Muscle layer of colon (tissue), 2 donors: ENCODE data around the gene RGS13.
A peak's percentile ranks its signal among the peaks of the same experiment; 100 is the strongest.

Experiments
- H3K27ac ChIP-seq: one replicate; pipeline ENCODE4 v1.7.0; 2013; ENCODE audit warnings: low read depth, mild to moderate bottlenecking, low read length, moderate library complexity
- H3K27me3 ChIP-seq, 2 donors: one replicate each; pipeline ENCODE4 v1.7.0; 2013; ENCODE audit warnings: low read length in 2 of 2, mild to moderate bottlenecking in 2 of 2; ENCODE audit not compliant: insufficient read depth in 2 of 2, control insufficient read depth in 1 of 2
- H3K36me3 ChIP-seq: one replicate; pipeline ENCODE4 v1.7.0; 2013; ENCODE audit warnings: mild to moderate bottlenecking, low read length; ENCODE audit not compliant: insufficient read depth
- H3K4me1 ChIP-seq: one replicate; pipeline ENCODE4 v1.7.0; 2013; ENCODE audit warnings: mild to moderate bottlenecking, low read length; ENCODE audit not compliant: insufficient read depth
- H3K4me3 ChIP-seq, 2 donors: one replicate each; pipeline ENCODE4 v1.7.0; 2013; ENCODE audit warnings: low read length in 2 of 2, low read depth in 1 of 2, mild to moderate bottlenecking in 1 of 2, moderate library complexity in 1 of 2
- H3K9ac ChIP-seq: one replicate; pipeline ENCODE4 v1.7.0; 2013; ENCODE audit warnings: low read length
- H3K9me3 ChIP-seq: one replicate; pipeline ENCODE4 v1.7.0; 2013; ENCODE audit warnings: mild to moderate bottlenecking, low read length
- donor health status: abdominal sarcoma.
- donor health status: Adenocarcinoma of cecum.

The RGS13 gene, protein sequence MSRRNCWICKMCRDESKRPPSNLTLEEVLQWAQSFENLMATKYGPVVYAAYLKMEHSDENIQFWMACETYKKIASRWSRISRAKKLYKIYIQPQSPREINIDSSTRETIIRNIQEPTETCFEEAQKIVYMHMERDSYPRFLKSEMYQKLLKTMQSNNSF

DNA sequence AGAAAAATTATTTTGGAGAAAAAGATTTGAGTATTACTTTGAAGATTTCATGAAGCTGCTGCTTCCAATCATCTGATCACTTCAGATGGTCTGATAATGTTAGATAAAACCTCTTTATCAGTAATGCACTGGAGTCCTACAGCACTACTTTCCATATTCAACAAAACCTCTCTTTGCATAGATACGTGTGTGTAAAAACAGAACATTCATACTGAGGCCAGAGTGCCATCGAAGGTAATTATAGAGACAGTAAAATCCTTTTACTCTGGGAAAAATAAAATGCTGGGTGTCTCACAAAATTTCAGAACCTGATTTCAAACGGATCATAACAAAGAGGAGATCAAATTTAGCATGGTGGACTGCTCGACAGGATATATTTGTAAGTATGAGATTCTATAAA, at the start of gene RGS13:
Gene RGS13 (plus strand): TSS at position 209 of the 400 bp plus-strand sequence. CDS start 8,188 bp downstream, outside the sequence.
- Histone ChIP-seq H3K4me1 (no peaks in the 10 kb centered on the region), H3K9ac (no peak within 1 kb of the TSS), H3K27ac (no peak within 1 kb of the TSS), H3K4me3 (no peak within 1 kb of the TSS), H3K36me3 (no peaks in the 10 kb centered on the region), H3K27me3 (no peaks in the 10 kb centered on the region), H3K9me3 (no peaks in the 10 kb centered on the region)

DNA sequence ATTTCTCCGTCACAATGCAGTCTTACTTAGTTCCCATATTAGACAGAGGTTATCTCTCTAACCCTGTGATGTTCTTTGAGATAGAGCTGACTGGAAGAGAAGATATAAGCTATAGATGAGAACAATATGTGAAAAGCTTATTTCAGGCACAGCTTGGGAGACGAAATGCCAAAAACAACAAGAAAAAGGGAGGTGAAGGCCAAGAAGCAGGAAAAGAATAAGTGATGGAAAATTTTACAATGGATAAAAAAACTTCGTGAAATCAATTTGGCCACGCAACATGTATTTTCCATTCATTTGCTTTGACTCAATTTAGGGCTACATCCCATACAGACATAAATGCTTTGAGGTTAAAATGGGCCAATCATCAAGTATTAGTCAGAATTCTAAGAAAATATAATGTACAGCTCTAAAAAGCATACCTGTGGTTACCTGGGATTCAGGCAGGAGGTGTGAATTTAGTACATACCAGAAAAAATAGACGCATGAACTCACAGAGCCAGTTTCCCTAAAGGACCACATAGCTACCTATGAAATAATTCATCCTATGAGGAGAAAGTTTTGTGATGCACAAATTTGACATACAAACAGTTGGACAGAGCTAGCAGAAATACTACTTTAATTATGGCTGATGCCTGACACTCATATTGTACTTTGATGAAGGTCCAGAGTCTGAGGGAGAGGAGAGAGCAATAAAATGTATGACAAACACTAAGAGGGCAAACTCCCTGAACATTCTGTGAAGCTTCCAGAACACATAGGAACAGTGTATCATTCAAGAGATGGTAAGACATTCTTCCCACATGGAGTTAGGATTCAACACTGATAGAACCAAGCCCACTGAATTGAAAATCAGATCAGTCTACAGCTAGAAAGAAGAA, 48.3 kb upstream of the RGS13 start:
- H3K9me3 ChIP-seq, result no peaks in the 10 kb centered on the region
- no peak overlapping the region for H3K27ac ChIP-seq

DNA sequence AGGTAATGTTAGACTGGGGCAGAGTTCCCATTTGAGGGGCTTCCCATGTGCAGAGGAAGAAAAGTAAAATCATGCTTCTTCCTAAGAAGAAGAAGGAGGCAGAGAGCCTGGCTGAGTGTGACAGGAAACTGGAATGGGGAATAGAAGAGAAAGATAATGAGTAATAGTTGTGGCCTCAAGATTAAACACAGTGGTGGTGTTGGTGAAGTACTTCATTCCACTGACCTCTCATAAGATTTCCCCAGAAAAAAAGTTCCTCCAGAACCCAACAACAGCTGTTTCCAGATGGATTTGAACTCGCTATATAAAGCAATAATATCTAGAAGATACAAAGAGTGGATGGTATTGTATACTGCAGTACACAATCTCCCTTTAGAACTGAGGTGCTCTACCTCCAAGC, 47.4 kb upstream of the RGS13 start:
- peaks cover 34% of the 10 kb centered on the region for H3K4me1 ChIP-seq
- no peak overlapping the region for H3K4me3 ChIP-seq
- no peaks in the 10 kb centered on the region for H3K27me3 ChIP-seq
- no peak overlapping the region for H3K27ac ChIP-seq
- no peaks in the 10 kb centered on the region for H3K9me3 ChIP-seq
- H3K36me3 ChIP-seq, result no peaks in the 10 kb centered on the region
- H3K9ac ChIP-seq, result no peak overlapping the region

More for the DNA sequence above, 48.3 kb upstream of the RGS13 start:
- no peak overlapping the region for H3K9ac ChIP-seq
- no peaks in the 10 kb centered on the region for H3K27me3 ChIP-seq
- H3K4me3 ChIP-seq, result no peak overlapping the region
- H3K4me1 ChIP-seq, result peaks cover 25% of the 10 kb centered on the region
- H3K36me3 ChIP-seq, result no peaks in the 10 kb centered on the region

DNA sequence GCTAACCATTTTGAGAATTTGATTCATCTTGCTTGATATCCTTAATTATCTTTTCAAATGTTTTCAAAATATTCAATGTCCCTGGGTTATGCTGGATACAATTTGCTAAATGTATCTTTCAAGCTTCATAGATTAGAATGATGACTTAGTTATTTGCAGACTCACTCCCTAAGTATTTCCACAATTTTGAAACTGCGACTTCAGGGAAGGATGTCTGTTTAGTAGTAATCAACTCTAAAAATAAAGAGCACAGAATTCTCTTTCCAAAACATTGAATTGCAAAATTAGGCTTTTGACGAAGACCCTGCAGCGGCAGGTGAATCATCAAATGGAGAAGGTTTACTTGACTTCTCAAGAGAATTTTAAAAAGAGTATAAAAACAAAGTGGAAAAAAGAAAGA, 46.1 kb upstream of the RGS13 start:
- H3K4me1 ChIP-seq, result peaks cover 27% of the 10 kb centered on the region
- peak overlapping the region; percentile 19 for H3K27ac ChIP-seq
- no peaks in the 10 kb centered on the region for H3K36me3 ChIP-seq
- H3K4me3 ChIP-seq, result no peak overlapping the region
- H3K27me3 ChIP-seq, result no peaks in the 10 kb centered on the region
- no peak overlapping the region for H3K9ac ChIP-seq
- no peaks in the 10 kb centered on the region for H3K9me3 ChIP-seq

DNA sequence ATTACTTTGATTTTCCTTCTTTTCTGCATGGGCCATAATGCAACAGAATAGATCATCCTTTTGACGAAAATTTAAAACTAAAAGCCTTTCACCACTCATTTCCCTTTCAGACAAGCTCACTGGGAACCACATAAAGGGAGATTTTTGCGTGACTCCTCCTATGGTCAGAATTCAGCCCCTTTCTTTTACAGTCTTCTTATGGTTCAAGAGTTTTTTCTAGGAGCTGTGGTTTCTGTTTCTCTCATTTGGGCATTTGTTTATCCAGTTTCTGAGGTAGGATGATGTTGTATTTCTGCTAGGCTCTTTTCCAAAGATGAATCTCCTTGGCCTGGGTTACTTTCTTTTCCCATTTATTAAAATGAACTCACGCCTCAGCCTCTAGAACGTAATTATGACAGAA, 43.4 kb upstream of the RGS13 start:
- H3K9me3 ChIP-seq, result no peaks in the 10 kb centered on the region
- H3K4me1 ChIP-seq, result peaks cover 15% of the 10 kb centered on the region
- H3K36me3 ChIP-seq, result no peaks in the 10 kb centered on the region
- no peak overlapping the region for H3K4me3 ChIP-seq
- peak overlapping the region; percentile 57 for H3K27ac ChIP-seq
- H3K27me3 ChIP-seq, result no peaks in the 10 kb centered on the region
- no peak overlapping the region for H3K9ac ChIP-seq

DNA sequence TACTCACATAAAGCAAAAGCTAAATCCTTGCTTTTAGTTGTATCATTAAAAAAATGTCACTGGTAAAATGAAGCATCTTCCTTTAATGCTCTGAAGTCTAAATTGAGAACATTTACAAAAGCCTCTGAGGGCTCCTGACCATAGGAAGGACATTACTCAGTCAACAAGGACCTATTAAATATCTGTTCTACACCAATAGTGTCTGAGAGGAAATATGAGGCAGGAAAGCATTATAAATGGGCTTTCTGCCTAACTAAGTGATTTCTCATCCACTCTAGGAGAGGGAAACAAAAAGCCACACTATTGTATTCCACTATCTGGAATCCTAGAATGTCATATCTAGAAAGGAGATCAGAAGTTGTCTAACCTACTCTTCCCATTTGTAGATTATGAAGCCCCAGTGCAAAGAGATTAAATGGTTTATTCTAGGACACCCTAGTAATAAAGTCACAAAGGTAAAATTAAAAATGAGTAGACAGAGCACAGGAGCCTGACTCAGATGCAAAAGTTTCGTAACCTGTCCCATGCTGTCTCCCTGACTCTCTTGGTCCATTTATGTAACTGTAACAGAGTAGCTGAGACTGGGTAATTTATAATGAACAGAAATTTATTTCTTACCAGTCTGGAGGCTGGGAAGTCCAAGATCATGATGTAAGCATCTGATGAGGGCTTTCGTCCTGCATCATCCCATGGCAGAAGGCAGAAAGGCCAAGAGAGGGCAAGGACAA, 42.8 kb upstream of the RGS13 start:
- no peak overlapping the region for H3K4me3 ChIP-seq
- peaks cover 15% of the 10 kb centered on the region for H3K4me1 ChIP-seq
- H3K27ac ChIP-seq, result peak overlapping the region; percentile 57
- H3K9ac ChIP-seq, result no peak overlapping the region
- no peaks in the 10 kb centered on the region for H3K27me3 ChIP-seq
- H3K9me3 ChIP-seq, result no peaks in the 10 kb centered on the region
- H3K36me3 ChIP-seq, result no peaks in the 10 kb centered on the region

DNA sequence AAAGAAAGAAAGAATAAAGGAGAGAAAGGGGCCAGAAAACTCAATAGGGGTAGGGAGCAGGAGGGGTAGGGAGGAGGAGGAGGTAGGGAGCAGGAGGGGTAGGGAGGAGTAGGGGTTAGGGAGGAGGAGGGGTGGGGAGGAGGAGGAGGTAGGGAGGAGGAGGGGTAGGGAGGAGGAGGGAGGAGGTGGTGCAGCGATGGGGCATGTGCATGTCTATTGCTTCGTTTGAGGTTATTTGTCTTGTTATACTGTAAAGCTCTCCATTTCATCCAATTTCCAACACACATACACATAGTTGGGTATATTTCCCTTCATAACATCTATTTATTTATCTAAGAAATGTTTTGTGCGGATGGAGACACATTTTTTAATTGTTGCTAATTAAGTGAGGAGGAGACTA, 40.6 kb upstream of the RGS13 start:
- H3K36me3 ChIP-seq, result no peaks in the 10 kb centered on the region
- H3K9me3 ChIP-seq, result no peaks in the 10 kb centered on the region
- no peak overlapping the region for H3K9ac ChIP-seq
- no peaks in the 10 kb centered on the region for H3K27me3 ChIP-seq
- H3K27ac ChIP-seq, result no peak overlapping the region
- H3K4me1 ChIP-seq, result peaks cover 15% of the 10 kb centered on the region
- no peak overlapping the region for H3K4me3 ChIP-seq

DNA sequence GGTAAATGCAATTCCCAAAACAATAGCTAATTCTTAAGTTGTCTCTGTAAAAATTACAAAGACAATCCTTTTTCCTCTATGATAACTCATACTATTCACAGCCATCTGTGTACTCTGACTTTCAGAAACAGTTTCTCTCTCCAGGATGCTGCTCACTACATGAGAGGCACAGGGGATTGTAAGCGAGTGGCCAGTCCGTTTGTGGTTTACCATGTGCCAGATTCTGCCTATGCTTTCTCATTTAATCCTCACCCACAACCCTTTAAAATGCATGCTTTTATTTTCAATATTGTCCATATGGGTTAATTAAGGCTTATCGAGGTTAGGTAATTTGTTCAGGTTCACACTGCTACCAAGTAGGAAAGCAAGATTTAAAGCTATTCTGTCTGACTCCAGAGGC, 37.4 kb upstream of the RGS13 start:
- Histone ChIP-seq H3K27ac (no peak overlapping the region), H3K4me1 (peaks cover 6% of the 10 kb centered on the region), H3K27me3 (no peaks in the 10 kb centered on the region), H3K4me3 (no peak overlapping the region), H3K9me3 (no peaks in the 10 kb centered on the region), H3K9ac (no peak overlapping the region), H3K36me3 (no peaks in the 10 kb centered on the region)

DNA sequence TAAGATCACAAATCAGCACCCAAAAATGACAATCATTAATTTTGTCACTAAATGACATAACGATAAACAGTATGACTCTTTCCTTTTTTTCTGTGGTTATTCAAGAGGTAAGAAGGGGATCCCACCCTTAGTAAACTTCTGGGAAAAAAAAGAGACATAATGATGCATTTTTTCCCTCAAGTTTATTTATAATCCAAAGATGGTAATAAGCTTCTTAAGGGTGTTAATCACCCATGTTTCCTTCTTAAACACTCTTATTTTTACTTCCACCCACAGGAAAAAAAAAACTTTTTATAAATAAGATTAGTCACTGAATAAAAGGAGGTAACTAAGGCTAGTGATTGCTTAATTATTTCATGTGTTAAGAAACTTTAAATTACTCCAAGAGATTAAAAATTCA, 35.7 kb upstream of the RGS13 start:
- Histone ChIP-seq H3K36me3 (no peaks in the 10 kb centered on the region), H3K9ac (no peak overlapping the region), H3K4me1 (peaks cover 5% of the 10 kb centered on the region), H3K9me3 (no peaks in the 10 kb centered on the region), H3K27me3 (no peaks in the 10 kb centered on the region), H3K4me3 (no peak overlapping the region), H3K27ac (no peak overlapping the region)

DNA sequence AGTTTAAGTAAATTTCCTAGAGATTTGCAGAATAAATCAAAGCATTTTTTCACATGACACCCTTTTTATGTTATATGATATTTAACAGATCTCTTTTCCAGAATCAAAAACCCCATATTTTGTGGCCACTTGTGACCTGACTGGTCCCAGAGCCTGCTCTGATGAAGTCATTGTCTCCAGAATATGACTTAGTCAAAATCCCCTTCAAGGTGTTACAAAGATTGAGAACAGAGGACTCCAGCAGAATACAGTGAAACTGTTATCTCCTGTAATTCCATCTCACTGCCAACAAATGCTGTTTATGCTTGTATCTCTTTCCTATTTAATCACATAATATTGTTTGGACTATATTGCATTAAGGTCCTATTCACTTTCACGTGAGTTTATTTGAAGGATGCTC, 34.8 kb upstream of the RGS13 start:
- H3K9ac ChIP-seq, result no peak overlapping the region
- peaks cover 5% of the 10 kb centered on the region for H3K4me1 ChIP-seq
- H3K36me3 ChIP-seq, result no peaks in the 10 kb centered on the region

DNA sequence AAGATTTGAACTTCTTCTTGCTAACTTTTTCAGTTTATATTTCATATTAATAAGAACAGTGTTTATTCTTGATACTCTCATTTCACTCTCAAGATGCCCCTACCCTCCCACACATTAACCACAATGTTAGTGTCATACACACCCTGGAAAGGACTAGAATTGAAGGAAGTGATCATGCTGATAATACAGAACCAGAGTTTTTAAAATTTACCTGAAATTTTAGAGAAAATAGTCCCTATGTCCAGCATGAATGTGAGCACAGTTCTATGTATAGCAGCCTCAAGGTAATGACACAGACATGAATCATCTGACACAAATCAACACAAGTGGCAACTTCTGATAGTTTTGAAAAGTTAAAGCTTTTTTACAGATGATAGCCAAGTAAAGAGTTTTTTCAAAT, 34.4 kb upstream of the RGS13 start:
- no peaks in the 10 kb centered on the region for H3K27me3 ChIP-seq
- no peaks in the 10 kb centered on the region for H3K9me3 ChIP-seq
- H3K9ac ChIP-seq, result no peak overlapping the region
- peaks cover 5% of the 10 kb centered on the region for H3K4me1 ChIP-seq
- no peak overlapping the region for H3K27ac ChIP-seq
- H3K36me3 ChIP-seq, result no peaks in the 10 kb centered on the region
- no peak overlapping the region for H3K4me3 ChIP-seq

More for the DNA sequence above, 34.8 kb upstream of the RGS13 start:
- Histone ChIP-seq H3K9me3 (no peaks in the 10 kb centered on the region), H3K27me3 (no peaks in the 10 kb centered on the region), H3K27ac (no peak overlapping the region), H3K4me3 (no peak overlapping the region)
